OCI-LY1 (cell line): Measurements from ENCODE around the gene DUSP6.

Experiments
- H2AFZ ChIP-seq: fragments of 200-600 bp; sonication (generic), shearing (Covaris generic); 2 replicates; pipeline ENCODE4 v1.6.0; 2014; ENCODE audit warnings: antibody characterized with exemption, mild to moderate bottlenecking, low read length
- H3F3A ChIP-seq: fragments of 200-600 bp; sonication (generic), shearing (Covaris generic); 2 replicates; pipeline ENCODE4 v1.6.0; 2014; ENCODE audit warnings: mild to moderate bottlenecking, antibody characterized with exemption, low read length, moderate library complexity; ENCODE audit not compliant: insufficient read depth
- H3K27ac ChIP-seq: fragments of 200-600 bp; sonication (generic); 2 replicates; pipeline ENCODE4 v1.5.1; 2014; ENCODE audit warnings: low read length, mixed run types, mild to moderate bottlenecking, low read depth; ENCODE audit not compliant: poor library complexity, severe bottlenecking
- H3K27me3 ChIP-seq: fragments of 200-600 bp; sonication (generic); 2 replicates; pipeline ENCODE4 v1.6.0; 2014; ENCODE audit warnings: antibody characterized with exemption, mild to moderate bottlenecking, low read length, moderate library complexity; ENCODE audit not compliant: insufficient read depth
- H3K36me3 ChIP-seq: fragments of 200-600 bp; sonication (generic); 2 replicates; pipeline ENCODE4 v1.6.1; 2014; ENCODE audit warnings: mild to moderate bottlenecking, antibody characterized with exemption, low read length, moderate library complexity, mixed read lengths; ENCODE audit not compliant: insufficient read depth
- H3K4me1 ChIP-seq: fragments of 200-600 bp; sonication (generic); 2 replicates; pipeline ENCODE4 v1.5.1; 2014; ENCODE audit warnings: mild to moderate bottlenecking, low read length, moderate library complexity; ENCODE audit not compliant: insufficient read depth, severe bottlenecking
- H3K4me2 ChIP-seq: fragments of 200-600 bp; sonication (generic), shearing (Covaris generic); 2 replicates; pipeline ENCODE4 v1.6.1; 2014; ENCODE audit warnings: low read length
- H3K4me3 ChIP-seq: fragments of 200-600 bp; sonication (generic); 2 replicates; pipeline ENCODE4 v1.5.1; 2014; ENCODE audit warnings: low read length, low read depth, mild to moderate bottlenecking, mixed read lengths; ENCODE audit not compliant: poor library complexity, severe bottlenecking
- H3K79me2 ChIP-seq: fragments of 200-600 bp; shearing (Covaris generic); 2 replicates; pipeline ENCODE4 v1.6.1; 2016; ENCODE audit warnings: mixed run types, low read length, mixed read lengths; ENCODE audit not compliant: insufficient read depth
- H3K9ac ChIP-seq: fragments of 200-600 bp; sonication (generic), shearing (Covaris generic); 2 replicates; pipeline ENCODE4 v1.6.1; 2014; ENCODE audit warnings: mild to moderate bottlenecking, low read length, mixed read lengths
- H3K9me2 ChIP-seq: fragments of 200-600 bp; sonication (generic), shearing (Covaris generic); 2 replicates; pipeline ENCODE4 v1.6.1; 2014; ENCODE audit warnings: low read depth, mild to moderate bottlenecking, low read length, mixed read lengths
- H3K9me3 ChIP-seq: fragments of 200-600 bp; shearing (Covaris generic); 2 replicates; pipeline ENCODE4 v1.6.1; 2014; ENCODE audit warnings: low read length, mixed read lengths
- H4K20me1 ChIP-seq: fragments of 200-600 bp; sonication (generic), shearing (Covaris generic); 2 replicates; pipeline ENCODE4 v1.6.0; 2016; ENCODE audit warnings: mild to moderate bottlenecking, low read length; ENCODE audit not compliant: insufficient read depth
- EZH2 ChIP-seq: fragments of 200-600 bp; sonication (generic), shearing (Covaris generic); IDR thresholded peaks from 2 replicates; pipeline ENCODE4 v1.8.0; 2017; ENCODE audit warnings: borderline replicate concordance, mixed run types, mild to moderate bottlenecking, antibody characterized with exemption, low read length, moderate library complexity, mixed read lengths
- TF ChIP-seq, protein P1 (sequence below): fragments of 200-600 bp; sonication (generic), shearing (Covaris generic); IDR thresholded peaks from 2 replicates; pipeline ENCODE4 v1.5.1; 2017; ENCODE audit warnings: mild to moderate bottlenecking, antibody characterized with exemption, low read length, moderate library complexity, mixed read lengths

DUSP6 gene

DNA sequence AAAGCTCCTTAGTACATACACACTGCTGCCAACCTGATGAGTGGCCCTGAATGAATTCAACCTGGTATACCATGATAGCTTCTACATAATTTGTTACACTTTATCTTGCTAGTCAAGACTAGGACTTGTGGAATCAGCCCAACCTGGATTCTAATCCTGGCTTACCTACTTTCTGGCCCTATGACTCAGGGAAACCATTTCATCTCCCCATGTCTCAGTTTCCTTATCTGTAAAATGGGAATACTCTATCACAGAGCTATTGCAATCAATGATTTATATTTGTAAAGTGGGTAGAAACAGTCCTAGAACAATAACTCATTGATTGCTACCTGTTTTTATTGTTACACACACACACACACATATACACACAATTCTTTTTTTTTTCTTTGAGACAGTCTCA is 6.5 kb upstream of the DUSP6 start:
- TF ChIP-seq EZH2 = no peak
- TF ChIP-seq, protein P1, sequence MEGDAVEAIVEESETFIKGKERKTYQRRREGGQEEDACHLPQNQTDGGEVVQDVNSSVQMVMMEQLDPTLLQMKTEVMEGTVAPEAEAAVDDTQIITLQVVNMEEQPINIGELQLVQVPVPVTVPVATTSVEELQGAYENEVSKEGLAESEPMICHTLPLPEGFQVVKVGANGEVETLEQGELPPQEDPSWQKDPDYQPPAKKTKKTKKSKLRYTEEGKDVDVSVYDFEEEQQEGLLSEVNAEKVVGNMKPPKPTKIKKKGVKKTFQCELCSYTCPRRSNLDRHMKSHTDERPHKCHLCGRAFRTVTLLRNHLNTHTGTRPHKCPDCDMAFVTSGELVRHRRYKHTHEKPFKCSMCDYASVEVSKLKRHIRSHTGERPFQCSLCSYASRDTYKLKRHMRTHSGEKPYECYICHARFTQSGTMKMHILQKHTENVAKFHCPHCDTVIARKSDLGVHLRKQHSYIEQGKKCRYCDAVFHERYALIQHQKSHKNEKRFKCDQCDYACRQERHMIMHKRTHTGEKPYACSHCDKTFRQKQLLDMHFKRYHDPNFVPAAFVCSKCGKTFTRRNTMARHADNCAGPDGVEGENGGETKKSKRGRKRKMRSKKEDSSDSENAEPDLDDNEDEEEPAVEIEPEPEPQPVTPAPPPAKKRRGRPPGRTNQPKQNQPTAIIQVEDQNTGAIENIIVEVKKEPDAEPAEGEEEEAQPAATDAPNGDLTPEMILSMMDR = no peak
- H3K27ac ChIP-seq = no peak overlapping the region
- H3K9me2 ChIP-seq = no peaks in the 10 kb centered on the region
- no peaks in the 10 kb centered on the region for H3K27me3 ChIP-seq
- no peak overlapping the region for H3K4me2 ChIP-seq
- no peaks in the 10 kb centered on the region for H3K79me2 ChIP-seq
- no peaks in the 10 kb centered on the region for H3K9me3 ChIP-seq
- H4K20me1 ChIP-seq = no peaks in the 10 kb centered on the region
- no peak overlapping the region for H3K4me3 ChIP-seq
- H3K4me1 ChIP-seq = peaks cover 14% of the 10 kb centered on the region
- H3K36me3 ChIP-seq = no peaks in the 10 kb centered on the region
- H3F3A ChIP-seq = no peaks in the 10 kb centered on the region
- H3K9ac ChIP-seq = no peak overlapping the region
- no peak overlapping the region for H2AFZ ChIP-seq

DNA sequence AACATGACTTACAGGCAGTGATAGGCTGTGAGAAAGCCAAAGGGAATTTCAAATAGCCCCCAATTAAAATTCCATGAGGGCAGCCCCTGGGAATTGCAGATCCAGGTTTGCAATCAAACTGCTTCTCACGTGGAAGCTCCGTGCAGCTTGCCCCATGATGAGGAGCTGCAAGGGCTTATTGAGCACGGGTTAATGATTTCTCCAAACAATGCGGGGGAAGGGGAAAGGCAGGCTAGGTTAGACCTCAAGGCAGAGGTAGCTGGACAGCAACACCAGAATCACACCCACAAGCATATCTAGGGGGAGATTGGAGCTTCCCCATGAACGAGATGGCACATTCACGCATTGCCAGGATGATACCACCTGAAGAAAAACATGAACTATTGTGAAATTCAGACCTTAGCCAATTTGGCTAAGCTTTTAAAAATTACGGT is 5.0 kb upstream of the DUSP6 start:
- H3K27me3 ChIP-seq = no peaks in the 10 kb centered on the region
- H3K9me3 ChIP-seq = no peaks in the 10 kb centered on the region

DNA sequence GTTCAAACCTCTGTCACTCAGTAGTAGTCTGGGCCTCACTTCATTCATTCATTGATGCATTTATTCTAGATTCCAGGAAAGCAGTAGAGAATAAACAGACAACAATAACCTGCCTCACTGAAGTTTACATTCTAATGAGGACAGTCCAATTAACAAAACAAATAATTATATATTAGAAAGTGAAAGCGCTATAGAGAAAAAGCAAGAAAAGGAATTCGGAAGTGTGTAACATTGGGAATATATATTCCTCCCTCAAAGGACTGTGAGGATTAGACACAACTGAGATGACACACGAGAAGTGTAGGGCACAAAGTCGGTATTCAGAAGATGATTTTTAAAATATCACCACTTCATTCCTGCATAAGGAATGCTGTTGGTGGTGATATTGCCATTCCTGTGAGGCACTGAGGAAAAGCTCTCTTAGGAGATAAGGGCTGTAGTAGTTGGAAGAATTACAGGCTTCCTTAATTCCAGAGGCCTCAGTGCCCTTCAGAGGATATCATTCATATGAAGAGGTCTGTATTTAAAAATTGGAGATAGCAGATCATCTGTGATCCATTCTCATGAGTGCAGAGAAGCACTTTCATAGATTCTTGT is 3.9 kb upstream of the DUSP6 start:
- Histone ChIP-seq H3K4me3 (no peak overlapping the region), H3K9me2 (no peaks in the 10 kb centered on the region), H3K9ac (no peak overlapping the region), H3K36me3 (no peaks in the 10 kb centered on the region), H3K4me1 (peaks cover 40% of the 10 kb centered on the region), H3F3A (no peaks in the 10 kb centered on the region), H3K4me2 (no peak overlapping the region), H3K79me2 (no peaks in the 10 kb centered on the region), H2AFZ (no peak overlapping the region), H3K27ac (no peak overlapping the region), H4K20me1 (no peaks in the 10 kb centered on the region), H3K27me3 (no peaks in the 10 kb centered on the region), H3K9me3 (no peaks in the 10 kb centered on the region)
- no peak for TF ChIP-seq EZH2
- TF ChIP-seq, protein P1 = no peak

More for the DNA sequence above, 5.0 kb upstream of the DUSP6 start:
- no peak overlapping the region for H2AFZ ChIP-seq
- no peaks in the 10 kb centered on the region for H3K9me2 ChIP-seq
- TF ChIP-seq EZH2 = no peak
- TF ChIP-seq, protein P1 = no peak
- no peaks in the 10 kb centered on the region for H3K36me3 ChIP-seq
- no peak overlapping the region for H3K27ac ChIP-seq
- H4K20me1 ChIP-seq = no peaks in the 10 kb centered on the region
- no peak overlapping the region for H3K4me3 ChIP-seq
- H3K9ac ChIP-seq = no peak overlapping the region
- no peak overlapping the region for H3K4me2 ChIP-seq
- no peaks in the 10 kb centered on the region for H3F3A ChIP-seq
- H3K4me1 ChIP-seq = peaks cover 29% of the 10 kb centered on the region
- H3K79me2 ChIP-seq = no peaks in the 10 kb centered on the region
